CD4-positive, alpha-beta T cell treated with Interleukin-10 for 1 hour (primary cell): ENCODE measurements around the gene MAP3K9.

Experiments used
- DNase-seq: peaks from one replicate; pipeline ENCODE4 v3.0.0-alpha.2; 2020

The MAP3K9 gene

DNA sequence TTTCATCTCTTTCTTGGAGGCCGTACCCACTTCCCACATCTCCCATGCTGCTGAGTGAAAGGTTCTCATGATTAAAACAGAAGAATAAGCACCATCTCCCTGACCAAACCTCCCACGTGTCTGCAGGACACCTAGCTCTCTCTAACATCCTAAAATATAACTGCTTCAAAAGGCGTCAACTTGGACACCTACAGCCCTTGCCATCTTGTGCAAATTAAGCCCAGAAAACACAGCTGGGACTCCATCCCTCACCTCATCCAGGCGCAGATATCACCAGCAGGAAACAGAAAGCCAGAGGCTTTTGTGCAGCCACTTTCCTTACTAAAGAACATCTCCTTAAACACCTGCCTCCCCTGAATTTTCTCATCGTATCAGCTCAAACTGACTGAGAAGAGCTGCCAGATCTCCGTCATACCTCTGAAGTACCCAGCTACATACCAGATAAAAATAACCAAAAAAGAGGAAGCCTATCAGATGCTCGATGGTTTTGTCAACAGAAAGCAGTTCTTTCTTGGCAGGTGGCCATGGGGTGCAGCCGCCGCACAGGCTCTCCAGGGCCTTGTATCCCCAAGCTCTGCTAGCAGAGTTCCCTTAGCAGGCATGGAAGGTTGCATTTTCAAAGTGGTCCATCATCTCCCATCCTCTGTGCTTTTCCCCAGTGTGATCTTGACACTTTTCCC, 28.8 kb downstream of the MAP3K9 start:
- DNase-seq = no peak

GRCh38 chr14:70779667-70780066, 29.6 kb downstream of the MAP3K9 start:
- DNase-seq = no peak

DNA sequence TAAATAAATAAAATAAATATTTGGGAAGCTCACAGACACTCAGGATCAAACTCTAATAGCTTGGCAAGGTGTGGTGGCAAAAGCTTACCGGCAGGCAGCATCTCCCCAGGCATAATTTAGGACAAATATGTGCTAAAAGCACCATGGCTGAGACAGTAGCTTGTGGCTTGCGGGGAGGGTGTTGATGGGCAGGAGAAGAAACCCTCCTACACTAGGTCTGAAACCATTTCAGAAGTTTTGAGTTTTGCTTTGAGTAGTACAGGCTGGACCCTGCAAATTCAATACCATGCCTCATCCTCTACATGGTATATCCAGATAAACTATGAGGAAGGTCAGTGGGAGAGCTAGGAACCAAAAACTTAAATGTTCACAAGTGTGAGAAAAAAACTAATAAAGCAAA, 33.1 kb downstream of the MAP3K9 start:
- no peak for DNase-seq

DNA sequence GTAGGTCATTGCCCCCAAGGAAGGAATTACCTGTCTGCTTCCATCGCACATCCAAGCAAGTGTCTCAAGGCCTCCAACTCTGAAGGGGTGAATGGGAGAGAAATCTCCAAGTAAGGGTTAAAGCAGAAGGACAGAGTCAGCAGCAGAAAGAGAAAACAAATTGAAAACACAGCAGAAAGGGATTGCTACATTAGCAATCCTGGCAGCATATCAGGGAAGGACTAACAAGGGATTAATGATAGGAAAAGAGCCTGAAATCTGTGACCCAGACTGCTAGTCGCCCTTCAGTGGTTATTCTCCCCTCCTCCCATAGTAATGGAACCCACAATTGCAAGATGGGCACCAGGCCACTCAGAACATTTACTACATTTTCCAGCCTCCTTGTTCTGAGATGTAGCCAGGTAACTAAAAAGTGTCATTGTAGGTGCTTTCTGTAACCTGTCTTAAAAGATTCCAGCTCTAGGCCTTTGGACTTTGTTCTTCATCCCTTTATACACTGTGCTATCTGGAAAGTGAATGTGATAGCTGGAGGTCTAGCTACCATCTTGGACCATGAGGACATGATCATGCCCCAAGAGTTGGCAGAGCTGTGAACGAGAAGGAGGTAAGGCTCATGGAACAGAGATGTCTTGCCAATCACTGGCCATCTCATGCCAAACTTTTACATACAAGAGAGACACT, 36.0 kb downstream of the MAP3K9 start:
- no peak for DNase-seq

- no peak for DNase-seq
These were observed 37.5 kb downstream of the MAP3K9 start for GRCh38 chr14:70771781-70772212.

GRCh38 chr14:70770490-70770889, 38.8 kb downstream of the MAP3K9 start:
- no peak for DNase-seq

DNA sequence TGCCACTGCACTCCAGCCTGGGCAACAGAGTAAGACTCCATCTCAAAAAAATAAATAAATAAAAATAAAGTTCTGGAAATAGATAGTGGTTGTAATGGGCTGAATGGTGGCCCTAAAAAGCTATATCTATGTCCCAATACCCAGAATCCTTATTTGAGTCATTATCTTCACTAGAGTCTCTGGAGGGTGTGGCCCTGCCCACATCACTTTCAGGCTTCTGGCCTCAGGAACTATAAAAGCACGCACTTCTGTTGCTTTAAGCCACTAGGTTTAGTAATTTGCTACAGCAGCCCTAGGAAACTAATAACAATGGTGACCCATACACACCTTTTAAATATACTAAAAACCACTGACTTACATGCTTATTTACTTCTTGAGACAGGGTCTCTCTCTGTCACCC, 49.9 kb downstream of the MAP3K9 start:
- no peak for DNase-seq

GRCh38 chr14:70755655-70756054, 53.7 kb downstream of the MAP3K9 start:
- no peak for DNase-seq

DNA sequence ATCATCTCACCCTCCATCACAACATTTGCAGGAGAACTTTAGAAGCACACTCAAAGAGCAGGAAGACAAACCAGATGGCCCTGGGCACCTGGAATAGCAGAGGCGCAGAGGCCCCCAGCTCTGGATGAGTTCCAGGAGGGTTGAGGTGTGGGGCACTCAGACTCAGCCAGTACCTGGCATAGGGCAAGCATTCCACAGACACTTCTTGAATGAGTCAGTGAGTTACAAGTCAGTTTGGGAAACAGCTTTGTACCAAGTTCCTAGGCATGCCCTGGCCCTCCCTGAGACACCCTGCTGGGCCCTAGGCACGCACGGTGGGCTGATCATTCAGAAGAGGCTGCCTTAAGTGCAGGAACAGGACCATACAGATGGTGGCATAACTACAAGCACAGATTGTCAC, 54.3 kb downstream of the MAP3K9 start:
- DNase-seq = no peak

DNA sequence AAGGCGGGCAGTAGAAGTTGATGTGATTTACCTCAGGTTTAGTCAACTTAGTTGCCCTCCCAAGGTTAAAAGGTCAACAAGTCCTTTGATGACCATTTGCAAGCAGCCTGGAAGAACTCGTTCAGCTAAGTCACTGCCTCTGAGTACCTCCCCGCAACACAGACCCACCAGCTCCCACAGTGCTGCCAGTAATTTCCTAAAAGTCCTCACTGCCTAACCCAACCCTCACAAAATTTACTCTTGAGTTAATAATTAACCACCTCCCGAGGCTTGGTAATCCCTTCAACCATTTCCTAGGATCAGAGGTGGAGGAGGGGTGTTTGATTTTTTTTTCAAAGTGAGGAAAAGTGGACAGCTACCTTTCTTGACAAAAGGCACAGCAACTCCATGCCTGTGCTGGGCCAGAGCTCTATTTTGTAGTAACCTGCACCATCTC, 55.8 kb downstream of the MAP3K9 start:
- DNase-seq = no peak

- DNase-seq = no peak
These were observed 60.9 kb downstream of the MAP3K9 start for GRCh38 chr14:70748422-70748821.

DNA sequence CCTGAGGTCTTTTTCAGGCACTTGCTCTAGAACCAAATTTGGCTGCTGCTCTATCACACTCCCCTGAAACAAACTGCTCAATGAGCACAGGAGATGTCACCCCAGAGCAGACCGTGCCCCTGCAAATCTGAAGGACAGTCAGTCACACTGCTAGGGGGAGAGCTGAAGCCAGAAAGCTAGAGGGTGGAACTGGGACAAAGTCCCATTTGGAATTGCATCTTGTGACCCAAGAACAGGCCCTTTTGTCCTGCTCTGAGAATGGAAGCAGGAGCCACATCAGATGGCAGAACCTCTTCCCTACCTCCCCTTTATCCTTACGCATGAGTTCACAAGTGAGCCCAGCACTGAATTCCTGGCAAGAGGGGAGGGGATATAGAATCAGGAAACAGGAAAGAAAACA, 64.7 kb downstream of the MAP3K9 start:
- no peak for DNase-seq

- no peak for DNase-seq
These were observed 67.0 kb downstream of the MAP3K9 start for GRCh38 chr14:70742316-70742715.

- DNase-seq = no peak
These were observed 67.8 kb downstream of the MAP3K9 start for GRCh38 chr14:70741482-70741881.

- no peak for DNase-seq
These were observed 74.3 kb downstream of the MAP3K9 start for GRCh38 chr14:70735043-70735442.

- DNase-seq = no peak
These were observed 77.7 kb downstream of the MAP3K9 start for GRCh38 chr14:70731447-70732239.

GRCh38 chr14:70730393-70730792, 78.9 kb downstream of the MAP3K9 start:
- DNase-seq = no peak

- DNase-seq = no peak
These were observed 82.5 kb downstream of the MAP3K9 start for GRCh38 chr14:70726651-70727375.

DNA sequence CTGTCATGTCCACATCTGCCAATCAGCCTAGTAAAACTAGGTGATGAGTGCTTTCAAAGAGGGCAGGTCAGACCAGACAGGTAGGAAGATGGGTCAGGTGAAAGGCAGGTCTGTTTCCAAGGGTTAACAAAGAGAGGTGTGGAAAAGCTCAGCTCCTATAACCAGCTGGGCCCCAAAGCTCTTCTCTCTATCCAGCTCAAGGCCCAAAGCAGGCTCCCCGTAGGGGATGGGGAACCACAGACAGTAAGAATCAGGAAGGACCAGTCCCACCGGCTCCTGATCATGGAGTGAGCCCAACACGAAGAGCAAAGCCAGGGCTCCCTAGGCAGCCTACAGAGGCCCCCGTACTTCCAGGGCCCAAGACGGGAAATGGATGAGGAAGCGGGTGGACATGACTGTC, 84.4 kb downstream of the MAP3K9 start:
- DNase-seq = no peak

DNA sequence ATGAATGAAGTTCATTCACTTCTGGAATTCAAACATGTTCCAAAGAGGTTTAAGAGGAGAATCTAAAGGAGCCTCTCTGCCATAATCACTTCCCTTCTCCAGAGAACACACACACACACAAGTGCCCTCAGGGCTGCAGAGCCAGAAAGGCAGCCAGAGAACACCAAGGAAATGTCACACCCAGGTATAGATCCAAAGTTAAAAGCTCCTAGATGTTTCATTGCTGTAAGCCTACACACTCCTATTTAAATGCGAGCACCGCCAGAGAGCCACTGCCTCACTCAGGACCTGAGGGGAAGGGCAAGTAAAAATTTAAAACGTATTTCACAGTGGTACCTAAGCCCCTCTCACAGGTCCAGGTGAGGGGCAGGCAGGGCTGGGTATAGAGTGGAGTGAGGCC, 85.2 kb downstream of the MAP3K9 start:
- DNase-seq = no peak

- no peak for DNase-seq
These were observed 86.0 kb downstream of the MAP3K9 start for GRCh38 chr14:70723276-70723675.

DNA sequence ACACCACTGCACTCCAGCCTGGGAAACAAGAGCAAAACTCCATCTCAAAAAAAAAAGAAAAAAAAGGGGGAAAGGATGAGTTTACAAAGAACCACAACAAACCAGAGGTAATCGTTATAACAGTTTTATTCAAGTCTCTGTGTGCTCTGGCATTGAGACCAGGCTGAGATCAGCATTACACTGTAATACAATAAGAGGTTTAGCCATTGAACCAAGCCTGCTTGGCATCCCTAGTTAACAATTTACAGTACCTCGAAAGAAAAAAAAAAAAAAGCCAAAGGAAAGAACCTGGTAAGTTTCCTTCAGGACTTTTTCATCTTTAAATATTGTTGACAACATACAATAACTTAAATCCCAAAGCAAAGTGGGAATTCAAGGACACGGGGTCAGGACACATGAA, 86.9 kb downstream of the MAP3K9 start:
- DNase-seq = no peak

DNA sequence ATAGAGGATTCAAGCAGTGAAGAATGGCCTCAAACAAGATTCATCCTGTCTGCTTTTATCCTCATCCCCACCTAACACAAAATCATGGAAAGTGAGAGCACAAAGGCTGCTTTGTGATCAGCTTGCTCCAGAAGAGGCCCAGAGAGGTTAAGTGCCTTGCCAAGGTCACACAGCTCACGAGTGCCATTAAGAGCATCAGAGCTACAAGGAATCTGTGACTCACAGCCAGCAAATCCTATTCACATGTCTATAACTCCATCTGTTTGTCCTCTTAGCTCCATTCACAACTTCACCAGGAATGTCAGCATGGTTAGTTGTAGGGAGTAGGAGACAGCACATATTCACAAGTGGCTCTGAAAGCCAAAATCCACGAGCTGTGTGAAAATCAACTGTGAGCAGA, 87.8 kb downstream of the MAP3K9 start:
- no peak for DNase-seq
